PFSK-1 (cell line): ENCODE results near the gene BARHL1.

ENCODE experiments used
- FOXP2 ChIP-seq: optimal IDR thresholded peaks from 2 replicates; pipeline ENCODE3; 2011; ENCODE audit warnings: borderline replicate concordance, control low read depth, inconsistent platforms; ENCODE audit not compliant: insufficient read depth; ENCODE audit errors: extremely low read length, extremely low read depth
- POLR2AphosphoS5 ChIP-seq: IDR thresholded peaks from 2 replicates; pipeline ENCODE4 v1.6.1; 2012; ENCODE audit warnings: low read depth, mild to moderate bottlenecking, control low read depth, low read length, moderate library complexity
- SIN3A ChIP-seq: IDR thresholded peaks from 2 replicates; pipeline ENCODE4 v1.6.1; 2012; ENCODE audit warnings: mild to moderate bottlenecking, low read length, moderate library complexity, borderline replicate concordance; ENCODE audit not compliant: insufficient read depth
- TAF1 ChIP-seq: IDR thresholded peaks from 2 replicates; pipeline ENCODE4 v1.6.1; 2012; ENCODE audit warnings: low read length, control low read depth, borderline replicate concordance; ENCODE audit not compliant: insufficient read depth
- TF ChIP-seq, protein P1 (sequence below), 2 experiments: IDR thresholded peaks; 2 replicates each; pipeline versions ENCODE4 v1.6.1 to v1.8.0; 2011 to 2012; ENCODE audit warnings: low read depth in 2 of 2, low read length in 2 of 2, control low read depth in 1 of 2, inconsistent platforms in 1 of 2, mild to moderate bottlenecking in 1 of 2, moderate library complexity in 1 of 2; ENCODE audit not compliant: insufficient read depth in 1 of 2

Gene BARHL1

DNA sequence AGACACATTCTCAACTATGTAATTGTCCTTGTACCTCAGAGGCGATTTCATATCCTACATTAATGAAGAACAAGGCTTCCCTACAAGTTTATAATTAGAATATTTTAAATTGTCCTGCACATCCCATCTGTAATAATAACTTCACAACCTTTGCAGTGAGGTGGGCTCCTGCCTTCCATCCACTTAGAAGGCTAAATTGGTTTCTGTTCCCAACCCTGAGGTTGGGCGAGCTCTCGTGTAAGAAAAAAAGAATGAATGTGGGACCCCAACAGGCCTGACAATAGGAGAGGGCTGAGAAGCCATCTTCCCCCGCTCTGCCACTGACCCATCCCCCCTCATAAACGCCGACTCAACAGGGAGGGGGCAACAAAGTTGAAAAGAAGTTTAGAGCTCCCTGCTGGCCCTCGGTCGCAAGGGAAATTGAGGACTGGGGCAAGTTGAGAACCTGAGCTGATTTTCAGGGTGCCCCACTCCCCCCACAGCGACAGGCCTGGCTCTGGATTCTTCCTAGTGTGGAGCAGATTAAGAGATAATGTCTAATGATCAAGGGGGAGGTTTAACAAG, 9.4 kb downstream of the BARHL1 start:
- TF ChIP-seq TAF1, result no peak
- no peak for TF ChIP-seq SIN3A
- no peak for TF ChIP-seq POLR2AphosphoS5
- TF ChIP-seq, protein P1, sequence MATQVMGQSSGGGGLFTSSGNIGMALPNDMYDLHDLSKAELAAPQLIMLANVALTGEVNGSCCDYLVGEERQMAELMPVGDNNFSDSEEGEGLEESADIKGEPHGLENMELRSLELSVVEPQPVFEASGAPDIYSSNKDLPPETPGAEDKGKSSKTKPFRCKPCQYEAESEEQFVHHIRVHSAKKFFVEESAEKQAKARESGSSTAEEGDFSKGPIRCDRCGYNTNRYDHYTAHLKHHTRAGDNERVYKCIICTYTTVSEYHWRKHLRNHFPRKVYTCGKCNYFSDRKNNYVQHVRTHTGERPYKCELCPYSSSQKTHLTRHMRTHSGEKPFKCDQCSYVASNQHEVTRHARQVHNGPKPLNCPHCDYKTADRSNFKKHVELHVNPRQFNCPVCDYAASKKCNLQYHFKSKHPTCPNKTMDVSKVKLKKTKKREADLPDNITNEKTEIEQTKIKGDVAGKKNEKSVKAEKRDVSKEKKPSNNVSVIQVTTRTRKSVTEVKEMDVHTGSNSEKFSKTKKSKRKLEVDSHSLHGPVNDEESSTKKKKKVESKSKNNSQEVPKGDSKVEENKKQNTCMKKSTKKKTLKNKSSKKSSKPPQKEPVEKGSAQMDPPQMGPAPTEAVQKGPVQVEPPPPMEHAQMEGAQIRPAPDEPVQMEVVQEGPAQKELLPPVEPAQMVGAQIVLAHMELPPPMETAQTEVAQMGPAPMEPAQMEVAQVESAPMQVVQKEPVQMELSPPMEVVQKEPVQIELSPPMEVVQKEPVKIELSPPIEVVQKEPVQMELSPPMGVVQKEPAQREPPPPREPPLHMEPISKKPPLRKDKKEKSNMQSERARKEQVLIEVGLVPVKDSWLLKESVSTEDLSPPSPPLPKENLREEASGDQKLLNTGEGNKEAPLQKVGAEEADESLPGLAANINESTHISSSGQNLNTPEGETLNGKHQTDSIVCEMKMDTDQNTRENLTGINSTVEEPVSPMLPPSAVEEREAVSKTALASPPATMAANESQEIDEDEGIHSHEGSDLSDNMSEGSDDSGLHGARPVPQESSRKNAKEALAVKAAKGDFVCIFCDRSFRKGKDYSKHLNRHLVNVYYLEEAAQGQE (IDR thresholded peaks at IDR 0.05; ENCODE audit: insufficient read depth in 1 of 2, low read depth in 2 of 2, low read length in 2 of 2), result no peak
- TF ChIP-seq FOXP2, result no peak

DNA sequence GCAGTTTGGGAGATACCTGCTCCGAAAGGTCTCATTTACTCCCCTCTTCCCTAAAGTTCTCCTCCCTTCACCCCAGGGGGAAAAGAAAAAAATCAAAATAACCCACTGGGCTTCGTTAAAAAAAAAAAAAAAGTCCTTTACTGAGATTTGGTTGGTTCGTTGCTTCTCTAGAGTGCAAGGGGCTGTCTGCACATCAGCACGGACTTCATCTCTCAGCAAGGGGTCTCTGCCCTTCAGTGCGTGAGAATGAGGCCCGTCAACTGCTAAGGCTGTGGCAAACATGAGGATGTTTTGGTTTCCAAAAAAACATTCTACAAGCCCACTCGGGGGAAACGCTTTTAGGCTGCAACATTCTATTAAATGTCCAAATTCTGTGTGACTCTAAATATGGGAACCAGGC, 10.0 kb downstream of the BARHL1 start:
- TF ChIP-seq TAF1 (no peak), FOXP2 (no peak), SIN3A (no peak), POLR2AphosphoS5 (no peak)
- TF ChIP-seq, protein P1 (IDR thresholded peaks at IDR 0.05; ENCODE audit: insufficient read depth in 1 of 2, low read depth in 2 of 2, low read length in 2 of 2), result no peak

DNA sequence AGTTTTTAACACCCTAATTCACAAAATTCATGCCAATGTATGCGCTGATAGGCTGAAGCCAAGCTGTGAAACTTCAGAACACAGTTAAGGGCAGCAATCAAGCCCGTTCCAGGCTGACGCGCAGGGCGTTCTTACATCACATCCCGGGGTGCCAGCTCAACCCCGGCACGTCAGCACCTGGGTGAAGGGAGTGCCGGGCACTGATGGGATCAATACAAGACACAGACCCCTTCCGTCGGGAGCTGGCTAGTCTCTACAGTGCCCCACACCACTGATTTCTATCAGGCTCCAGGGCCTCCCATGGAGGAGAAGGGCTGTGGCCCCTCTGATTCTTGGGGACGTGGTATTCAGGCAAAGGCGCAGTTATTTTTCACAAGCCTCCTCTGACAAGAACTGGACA, 12.0 kb downstream of the BARHL1 start:
- TF ChIP-seq FOXP2, result no peak
- no peak for TF ChIP-seq POLR2AphosphoS5

DNA sequence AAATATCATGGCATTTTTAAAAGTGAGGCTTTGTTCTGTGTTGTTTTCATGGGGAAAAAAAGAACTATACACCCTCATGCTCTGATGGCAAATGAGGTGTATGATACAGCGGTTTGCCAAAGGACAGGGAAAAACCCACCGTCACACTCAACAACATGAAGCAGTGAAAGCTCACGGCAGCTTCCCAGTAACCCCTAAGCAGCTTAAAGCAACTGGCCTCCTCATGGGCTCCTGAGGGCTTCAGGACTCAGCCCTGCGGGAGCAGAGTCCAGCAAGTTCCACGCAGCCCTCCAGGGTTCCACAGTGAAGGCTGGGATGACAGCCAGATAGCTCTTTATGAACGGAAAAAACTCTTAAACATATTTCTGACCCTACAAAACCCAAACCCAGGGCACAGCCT, 12.9 kb downstream of the BARHL1 start:
- no peak for TF ChIP-seq TAF1
- TF ChIP-seq SIN3A, result no peak
- TF ChIP-seq, protein P1 (IDR thresholded peaks at IDR 0.05; ENCODE audit: insufficient read depth in 1 of 2, low read depth in 2 of 2, low read length in 2 of 2), result no peak
- no peak for TF ChIP-seq POLR2AphosphoS5
- TF ChIP-seq FOXP2, result no peak

DNA sequence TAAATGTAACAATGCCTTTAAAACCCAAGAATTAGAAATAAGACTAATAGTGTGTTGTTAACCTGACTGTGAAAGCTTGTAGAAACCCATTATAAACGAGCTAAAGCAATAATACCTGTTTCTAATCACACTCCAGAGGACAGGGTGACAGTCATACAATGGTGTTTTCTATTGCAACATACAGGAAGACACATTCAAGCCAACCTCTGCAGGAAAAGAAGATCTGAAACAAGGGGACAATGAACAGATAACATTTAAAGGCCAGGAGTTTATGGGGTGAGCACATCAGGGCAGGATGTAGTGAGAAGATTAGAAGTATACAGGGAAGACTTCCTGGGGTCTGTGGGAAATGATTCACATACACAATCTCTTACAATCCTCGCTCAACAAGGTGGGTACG, 13.8 kb downstream of the BARHL1 start:
- TF ChIP-seq TAF1, result no peak

DNA sequence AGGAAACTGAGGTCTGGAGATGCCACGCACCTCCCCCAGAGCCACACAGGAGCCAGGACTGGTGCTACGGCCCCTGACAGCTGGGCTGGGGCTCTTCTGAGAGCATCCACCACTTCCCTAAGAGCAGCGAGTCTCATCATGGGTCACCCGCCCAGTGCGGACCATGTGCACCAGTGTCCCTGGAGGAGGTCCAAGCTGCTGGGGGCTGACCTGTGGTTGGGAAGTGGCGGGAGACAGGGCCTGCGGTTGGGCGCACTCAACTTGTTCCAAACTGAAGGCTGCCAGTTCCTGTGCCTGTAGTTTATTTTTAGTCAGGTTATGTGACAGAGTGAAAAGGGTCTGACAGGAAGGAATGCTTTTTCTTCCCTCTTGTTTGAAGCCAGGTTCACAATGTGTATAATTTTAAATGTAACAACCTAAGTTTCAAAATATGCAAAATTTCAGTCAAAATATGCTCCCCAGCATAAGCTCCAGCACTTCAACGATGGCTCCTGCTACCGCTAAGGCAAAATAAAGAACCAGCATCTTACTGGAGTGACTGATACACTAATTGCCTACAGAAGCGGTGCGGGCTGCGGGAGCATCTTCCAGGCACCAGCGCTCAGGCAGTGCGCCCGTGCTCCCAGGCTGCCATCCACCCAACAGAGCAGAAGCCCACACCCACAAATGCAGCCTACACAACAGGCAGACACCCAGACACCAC, 14.8 kb downstream of the BARHL1 start:
- TF ChIP-seq, protein P1 (IDR thresholded peaks at IDR 0.05; ENCODE audit: insufficient read depth in 1 of 2, low read depth in 2 of 2, low read length in 2 of 2), result no peak
- TF ChIP-seq FOXP2 (no peak), SIN3A (no peak), TAF1 (no peak), POLR2AphosphoS5 (no peak)
